Stimulated activated CD8-positive, alpha-beta memory T cell treated with anti-CD3 and anti-CD28 coated beads, Interleukin-15, amount 100 ng/mL, for 4 hours (primary cell): ENCODE results near the gene ELL.
A peak's percentile ranks its signal among the peaks of the same experiment; 100 is the strongest.
"Not testable (repeated sequence)": the region's sequence is repeated elsewhere in the genome, so short reads cannot be mapped to it uniquely, and the experiment has no call there.

Experiments used
- DNase-seq, 2 donors: peaks; one replicate each; pipeline ENCODE4 v3.0.0-alpha.2; 2020; ENCODE audit warnings: low read depth in 2 of 2

ELL gene

DNA sequence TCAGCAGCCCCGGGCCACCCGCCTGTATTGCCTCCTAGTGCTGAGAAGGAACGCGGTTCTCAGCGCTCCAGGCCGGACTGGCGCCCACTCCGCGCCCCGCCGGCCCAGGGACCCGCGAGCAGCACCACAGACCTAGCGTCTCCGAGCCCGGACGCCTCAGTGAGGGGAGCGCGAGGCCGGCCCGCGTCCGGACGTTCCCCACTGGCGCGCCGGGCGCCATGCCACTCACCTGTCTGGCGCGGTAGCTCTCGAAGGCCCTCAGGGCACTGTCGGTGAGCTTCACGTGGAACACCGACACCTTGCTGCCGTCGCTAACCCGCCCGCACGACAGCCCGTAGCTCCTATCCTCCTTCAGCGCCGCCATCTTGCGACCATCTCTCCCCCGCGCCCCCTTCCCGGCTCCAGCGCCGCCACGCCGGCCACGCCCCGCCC lies at the start of gene ELL:
TSS of gene ELL (minus strand) at position 379 of the 432 bp plus-strand sequence. CDS start at position 364, 15 bp downstream.
- no peak for DNase-seq

DNA sequence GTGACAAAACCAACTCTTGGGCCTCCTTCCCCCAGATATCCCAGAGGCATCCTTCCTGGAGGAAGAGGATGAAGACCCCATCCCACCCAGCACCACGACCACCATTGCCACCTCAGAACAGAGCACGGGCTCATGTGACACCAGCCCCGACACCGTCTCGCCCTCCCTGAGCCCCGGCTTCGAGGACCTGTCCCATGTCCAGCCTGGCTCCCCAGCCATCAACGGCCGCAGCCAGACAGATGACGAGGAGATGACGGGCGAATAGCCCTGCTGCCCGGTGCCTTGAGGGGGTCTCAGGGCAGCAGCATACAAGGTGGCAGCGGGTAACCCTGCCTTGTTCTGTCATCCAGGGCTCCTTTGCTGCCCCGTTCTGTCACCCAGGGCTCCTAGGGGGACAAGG lies 46.5 kb upstream of the ELL start:
- DNase-seq = no peak

- DNase-seq = no peak
Observed at GRCh38 chr19:18566953-18567352, 45.1 kb upstream of the ELL start.

DNA sequence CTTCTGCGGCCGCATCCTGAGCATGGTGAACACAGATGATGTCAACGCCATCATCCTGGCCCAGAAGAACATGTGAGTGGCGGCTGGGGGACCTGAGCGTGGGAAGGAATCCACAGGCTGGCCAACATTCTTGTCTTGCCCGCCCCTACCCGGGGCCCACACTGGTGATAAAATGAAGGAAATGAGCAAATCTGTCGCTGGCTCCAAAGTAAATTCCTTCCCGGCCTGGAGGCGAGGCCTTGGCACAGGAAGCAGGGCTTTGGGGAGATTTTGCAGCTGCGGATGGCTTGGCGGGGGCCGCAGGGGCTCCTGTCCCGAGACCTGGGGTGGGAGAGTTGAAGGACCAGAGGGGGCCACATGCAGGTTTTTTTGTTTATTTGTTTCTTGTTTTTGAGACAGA lies 40.2 kb upstream of the ELL start:
- DNase-seq = no peak

DNA sequence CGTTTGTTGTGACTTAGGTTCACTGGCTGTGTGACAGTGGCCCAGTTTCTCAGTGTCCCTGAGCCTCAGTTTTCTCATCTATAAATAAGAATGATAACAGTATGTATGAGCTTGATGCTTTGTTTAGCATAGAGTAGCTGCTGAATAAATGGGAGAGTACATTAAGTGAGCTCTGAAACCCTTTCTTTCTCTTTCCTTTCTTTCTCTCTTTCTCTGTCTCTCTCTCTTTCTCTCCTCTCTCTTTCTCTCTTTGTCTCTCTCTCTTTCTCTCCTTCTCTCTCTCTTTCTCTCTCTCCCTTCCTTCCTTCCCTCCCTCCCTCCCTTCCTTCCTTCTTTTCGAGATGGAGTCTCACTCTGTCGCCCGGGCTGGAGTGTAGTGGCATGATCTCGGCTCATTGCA lies 37.8 kb upstream of the ELL start:
- DNase-seq = no peak

GRCh38 chr19:18558604-18559003 lies 36.7 kb upstream of the ELL start:
- DNase-seq = no peak

DNA sequence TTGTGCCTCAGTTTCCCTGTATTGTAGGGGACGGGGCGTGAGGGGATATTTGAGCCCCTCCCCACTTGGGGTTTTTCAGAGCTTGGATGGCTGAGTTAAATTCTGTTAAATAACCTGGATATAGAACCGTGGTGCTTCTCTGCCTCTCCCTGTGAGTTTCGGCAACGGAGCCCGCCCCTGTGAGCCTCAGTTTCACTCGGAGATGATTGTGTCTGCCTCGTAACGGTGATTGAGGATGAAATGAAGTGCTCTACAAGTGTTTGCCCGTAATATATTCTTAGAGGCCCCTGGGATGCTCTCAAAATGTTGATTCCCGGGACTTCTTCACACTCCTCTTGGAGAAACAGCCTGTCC lies 36.3 kb upstream of the ELL start:
- no peak for DNase-seq

DNA sequence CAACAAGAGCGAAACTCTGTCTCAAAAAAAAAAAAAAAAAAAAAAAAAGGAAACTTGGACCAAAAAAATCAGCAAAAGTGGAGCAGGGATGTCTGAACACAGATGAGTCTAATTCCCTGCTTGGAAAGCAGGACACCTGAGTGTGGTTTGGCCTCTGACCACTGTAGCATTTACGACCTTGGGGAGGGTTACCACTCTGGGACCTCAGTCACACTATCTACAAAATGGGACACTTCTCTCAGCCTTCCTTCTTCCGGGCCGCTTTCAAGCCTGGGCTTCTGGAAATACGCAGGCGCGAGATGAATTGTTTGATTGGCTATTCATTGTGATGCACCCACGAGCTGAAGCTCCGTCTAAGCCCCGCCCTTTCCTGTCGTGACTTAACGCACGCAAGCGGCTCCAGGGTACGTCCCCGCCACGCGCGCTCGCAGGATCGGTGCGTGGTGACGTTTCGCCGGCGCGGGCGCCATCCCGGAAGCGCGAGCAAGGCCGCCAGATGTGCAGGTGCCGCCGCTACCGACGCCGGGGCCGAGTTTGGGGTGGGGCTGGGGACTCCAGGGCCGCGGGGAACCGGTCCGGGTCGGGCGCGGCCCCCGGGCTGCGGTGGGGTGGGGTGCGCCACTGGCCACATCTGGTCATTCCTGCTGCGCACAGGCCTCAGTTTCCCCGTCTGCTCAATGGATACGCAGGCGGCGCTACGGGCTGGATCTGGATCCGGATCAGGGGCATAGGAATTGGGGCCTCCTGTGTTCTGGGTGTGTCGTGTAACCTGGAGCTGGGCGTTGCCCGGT lies 35.7 kb upstream of the ELL start, which contains the start of gene KXD1:
TSS of gene KXD1 (plus strand) at position 460 of the 791 bp plus-strand sequence. CDS start 4,187 bp downstream, outside the sequence.
- DNase-seq = peak; percentile 94 to 98

GRCh38 chr19:18551631-18552030 lies 29.8 kb upstream of the ELL start:
- no peak for DNase-seq

GRCh38 chr19:18543814-18544475 lies 22.1 kb upstream of the ELL start:
- DNase-seq = peak; percentile 24 to 34

GRCh38 chr19:18542941-18543813 lies 21.3 kb upstream of the ELL start, which contains the start of gene FKBP8:
FKBP8 (minus strand) TSS chr19:18543573; CDS start chr19:18541970, 1,603 bp downstream.
- DNase-seq = peak; percentile 88

- DNase-seq = no peak
Observed at GRCh38 chr19:18541992-18542940, 20.4 kb upstream of the ELL start.

GRCh38 chr19:18541258-18541991 lies 19.6 kb upstream of the ELL start:
- no peak for DNase-seq

GRCh38 chr19:18540200-18540599 lies 18.3 kb upstream of the ELL start:
- DNase-seq = not testable (repeated sequence)

- no peak for DNase-seq
Observed at GRCh38 chr19:18539372-18539771, 17.5 kb upstream of the ELL start.

- DNase-seq = no peak
Observed at GRCh38 chr19:18538115-18538514, 16.2 kb upstream of the ELL start.

DNA sequence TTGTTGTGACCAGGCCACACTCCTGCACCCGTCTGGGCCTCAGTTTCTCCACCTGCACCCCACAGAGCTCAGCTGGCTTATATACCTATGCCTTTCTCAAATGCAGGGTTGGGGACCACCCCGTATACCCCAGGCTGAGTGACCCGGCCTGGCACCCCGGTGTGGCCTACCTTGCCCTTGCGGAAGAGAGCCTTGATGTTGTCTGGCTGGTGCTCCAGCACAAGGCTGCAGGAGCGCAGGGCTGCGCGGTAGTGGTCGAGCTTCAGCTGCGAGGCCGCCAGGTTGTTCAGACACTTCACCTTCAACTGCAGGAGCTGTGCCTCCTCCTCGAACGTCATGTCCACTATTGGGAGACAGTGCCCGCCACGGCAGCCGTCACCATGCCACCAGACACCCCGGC lies 15.6 kb upstream of the ELL start:
- DNase-seq = no peak

GRCh38 chr19:18536475-18536874 lies 14.6 kb upstream of the ELL start:
- no peak for DNase-seq

GRCh38 chr19:18533058-18533457 lies 11.2 kb upstream of the ELL start:
- no peak for DNase-seq

DNA sequence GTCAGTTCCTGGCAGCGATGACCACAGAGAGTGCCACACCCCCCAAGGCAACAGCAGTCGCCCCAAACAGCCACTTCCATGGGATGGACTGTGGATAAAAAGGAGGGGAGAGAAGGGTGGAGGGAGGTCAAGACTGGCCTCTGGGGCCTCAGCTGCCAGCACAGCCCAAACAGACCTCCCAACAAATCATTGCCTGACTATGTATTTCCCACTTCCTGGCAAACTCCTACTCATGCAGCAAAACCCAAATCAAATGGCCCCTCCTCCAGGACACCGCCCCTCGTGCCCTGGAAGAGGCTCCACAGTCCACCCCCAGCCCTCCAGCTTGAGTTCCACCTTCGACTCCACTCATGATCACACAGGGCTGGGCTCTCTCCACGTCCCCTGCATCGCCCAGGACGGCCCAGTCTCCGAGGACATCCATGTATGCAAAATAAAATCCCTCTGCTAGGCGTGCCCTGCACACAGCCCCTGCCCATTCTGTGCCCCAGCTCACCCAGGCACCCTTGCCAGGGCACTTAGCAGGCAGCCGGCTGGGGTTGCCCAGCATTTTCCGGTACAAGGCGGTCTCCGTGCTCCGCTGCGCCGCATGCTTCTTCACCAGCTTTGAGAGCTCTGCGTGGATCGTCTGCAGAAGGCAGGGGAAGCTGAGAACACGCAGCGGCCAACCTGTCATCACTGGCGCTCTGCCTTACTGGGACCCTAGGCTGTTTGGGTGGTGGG lies 10.5 kb upstream of the ELL start:
- DNase-seq = no peak
